Metanephros (tissue), 1 donor: ENCODE measurements around the gene FAIM. TPM values are rescaled to one million over a fixed set of nuclear protein-coding genes. Genes with fewer than 3 reads are reported as not detected.

Source experiments
- total RNA-seq: library from RNA; depleted of rRNA; stranded (reverse); fragments of >200 nt; gene quantifications from one replicate; pipeline ENCODE4 v1.2.3, GENCODE V29; 2014

Gene FAIM
- total RNA-seq: 9.9 TPM

GRCh38 chr3:138608322-138609135 is at the start of gene FAIM:
Gene FAIM, plus strand, starts transcription at chr3:138608771. Its CDS starts 10,956 bp downstream, at chr3:138619727.

GRCh38 chr3:138594150-138594934 is 14.2 kb upstream of the FAIM start, which contains the start of gene CEP70:
Gene CEP70, minus strand, starts transcription at chr3:138594260. Its CDS starts 21,333 bp downstream, at chr3:138572927.

Other genes with a start within 250 kb of the FAIM start
- gene ESYT3, start 174.2 kb upstream of the FAIM start, total RNA-seq: 3.4 TPM
- 37.4 TPM for gene CEP70, start 14.5 kb upstream of the FAIM start, total RNA-seq
- gene PIK3CB, start 226.2 kb downstream of the FAIM start, total RNA-seq: 23.1 TPM